NCI-H526 (cell line): Measurements from ENCODE around the gene GSTM1.
"Not testable (repeated sequence)": the region's sequence is repeated elsewhere in the genome, so short reads cannot be mapped to it uniquely, and the experiment has no call there.

Source experiments
- DNase-seq, 2 experiments: peaks; one replicate each; lab custom pipeline; 2025; lab: John Stamatoyannopoulos, UW

Gene GSTM1

GRCh38 chr1:109697861-109698260 is 10.2 kb downstream of the GSTM1 start:
- DNase-seq = not testable (repeated sequence)

DNA sequence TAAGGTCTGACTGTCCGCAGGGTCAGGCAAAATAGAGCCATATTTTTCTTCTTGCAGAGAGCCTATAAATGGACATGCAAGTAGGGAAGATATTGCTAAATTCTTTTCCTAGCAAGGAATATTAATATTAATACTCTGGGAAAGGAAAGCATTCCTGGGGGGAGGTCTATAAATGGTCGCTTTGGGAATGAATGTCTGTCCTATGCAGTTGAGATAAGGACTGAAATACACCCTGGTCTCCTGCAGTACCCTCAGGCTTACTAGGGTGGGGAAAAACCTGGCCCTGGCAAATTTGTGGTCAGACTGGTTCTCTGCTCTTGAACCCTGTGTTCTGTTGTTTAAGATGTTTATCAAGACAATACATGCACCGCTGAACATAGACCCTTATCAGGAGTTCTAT is 15.3 kb downstream of the GSTM1 start:
- DNase-seq = not testable (repeated sequence)

GRCh38 chr1:109704173-109704572 is 16.6 kb downstream of the GSTM1 start:
- DNase-seq = peak in 1 of 2 experiments; percentile 19

GRCh38 chr1:109705411-109705810 is 17.8 kb downstream of the GSTM1 start:
- no peak for DNase-seq

- DNase-seq = not testable (repeated sequence)
Measured at GRCh38 chr1:109708949-109709348, 21.3 kb downstream of the GSTM1 start.

GRCh38 chr1:109709822-109710221 is 22.2 kb downstream of the GSTM1 start:
- not testable (repeated sequence) for DNase-seq

DNA sequence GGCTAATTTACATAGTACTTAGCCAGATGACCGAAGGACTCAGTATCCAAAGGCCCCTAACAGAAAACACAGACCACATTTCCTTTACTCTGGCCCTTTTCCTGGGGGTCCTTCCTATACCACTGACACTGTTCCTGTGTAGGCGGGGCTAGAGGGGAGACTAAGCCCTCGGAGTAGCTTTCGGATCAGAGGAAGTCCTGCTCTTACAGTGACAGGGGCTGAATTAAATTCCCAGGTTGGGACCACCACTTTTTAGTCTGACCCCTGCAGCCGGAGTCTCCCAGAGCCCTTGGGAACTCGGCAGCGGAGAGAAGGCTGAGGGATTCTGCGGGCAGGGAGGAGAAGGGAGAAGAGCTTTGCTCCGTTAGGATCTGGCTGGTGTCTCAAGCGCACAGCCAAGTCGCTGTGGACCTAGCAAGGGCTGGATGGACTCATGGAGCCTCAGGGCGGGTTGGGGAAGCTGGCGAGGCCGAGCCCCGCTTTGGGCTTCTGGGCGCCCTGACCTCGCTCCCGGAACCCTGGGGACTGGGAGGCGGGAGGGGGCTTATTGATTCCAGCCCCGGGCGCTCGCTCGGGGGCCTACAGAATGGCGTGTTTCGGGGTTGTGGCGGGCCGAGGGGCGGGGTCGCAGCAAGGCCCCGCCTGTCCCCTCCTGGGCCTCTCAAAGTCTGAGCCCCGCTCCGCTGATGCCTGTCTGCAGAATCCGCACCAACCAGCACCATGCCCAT is 24.1 kb downstream of the GSTM1 start, which contains the start of gene GSTM5:
Gene GSTM5, plus strand, starts transcription at position 659 of the 728 bp plus-strand sequence. Its CDS starts 62 bp downstream, at position 721.
- not testable (repeated sequence) for DNase-seq

DNA sequence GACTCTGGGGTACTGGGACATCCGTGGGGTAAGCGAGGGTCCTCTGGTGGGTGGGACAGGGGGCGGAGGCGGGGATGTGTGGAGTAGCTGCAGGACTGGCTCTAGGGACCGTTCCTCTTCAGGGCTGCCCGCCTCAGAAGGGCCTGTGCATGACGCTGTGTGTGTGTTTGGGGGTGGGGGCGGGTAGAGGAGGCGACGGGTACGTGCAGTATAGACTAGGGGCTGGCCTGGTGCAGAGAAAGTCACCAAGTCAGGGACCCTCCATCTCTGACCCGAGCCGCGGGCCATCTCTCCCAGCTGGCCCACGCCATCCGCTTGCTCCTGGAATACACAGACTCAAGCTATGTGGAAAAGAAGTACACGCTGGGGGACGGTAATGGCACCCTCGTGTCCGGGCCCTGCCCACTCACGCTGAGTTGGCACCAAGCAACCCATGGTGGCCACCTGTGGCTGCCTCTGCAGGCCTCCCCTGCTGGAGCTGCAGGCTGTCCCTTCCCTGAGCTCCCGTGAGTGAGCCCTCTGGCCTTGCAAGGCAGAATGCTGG is 24.8 kb downstream of the GSTM1 start:
- DNase-seq = no peak

DNA sequence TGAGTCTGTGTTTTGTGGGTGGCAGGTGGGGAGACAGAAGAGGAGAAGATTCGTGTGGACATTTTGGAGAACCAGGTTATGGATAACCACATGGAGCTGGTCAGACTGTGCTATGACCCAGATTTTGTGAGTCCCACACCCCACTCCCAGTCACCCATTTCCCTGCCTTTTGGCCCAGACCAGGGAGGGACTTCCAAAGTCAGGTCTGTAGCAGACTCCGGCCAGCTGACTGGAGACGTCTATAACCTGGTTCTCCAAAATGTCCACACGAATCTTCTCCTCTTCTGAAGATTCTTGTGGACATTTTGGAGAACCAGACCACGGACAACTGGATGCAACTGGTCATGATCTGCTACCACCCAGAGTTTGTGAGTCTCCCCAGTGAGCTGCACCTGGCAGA is 26.0 kb downstream of the GSTM1 start:
- no peak for DNase-seq

- no peak for DNase-seq
Measured at GRCh38 chr1:109714661-109715372, 27.2 kb downstream of the GSTM1 start.

DNA sequence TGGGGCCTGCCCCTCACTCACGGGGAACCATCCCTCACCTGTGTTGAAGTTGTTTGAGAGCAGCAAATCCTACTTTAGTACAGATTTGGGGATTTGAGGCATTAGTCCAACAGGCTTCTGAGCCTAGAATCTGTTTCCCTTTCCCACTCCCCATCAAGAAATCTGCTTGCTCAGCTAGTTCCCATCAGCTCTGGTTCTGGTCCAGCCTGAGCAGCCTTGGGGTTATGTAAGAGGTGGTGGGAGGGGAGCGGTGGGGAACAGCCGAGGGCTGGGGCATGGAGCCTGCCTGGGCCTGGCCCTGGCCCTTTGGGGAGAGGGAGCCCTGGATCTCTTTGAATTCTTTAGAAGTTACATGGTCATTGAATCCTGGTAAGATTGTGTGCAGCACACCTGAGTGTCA is 28.5 kb downstream of the GSTM1 start:
- DNase-seq = no peak

DNA sequence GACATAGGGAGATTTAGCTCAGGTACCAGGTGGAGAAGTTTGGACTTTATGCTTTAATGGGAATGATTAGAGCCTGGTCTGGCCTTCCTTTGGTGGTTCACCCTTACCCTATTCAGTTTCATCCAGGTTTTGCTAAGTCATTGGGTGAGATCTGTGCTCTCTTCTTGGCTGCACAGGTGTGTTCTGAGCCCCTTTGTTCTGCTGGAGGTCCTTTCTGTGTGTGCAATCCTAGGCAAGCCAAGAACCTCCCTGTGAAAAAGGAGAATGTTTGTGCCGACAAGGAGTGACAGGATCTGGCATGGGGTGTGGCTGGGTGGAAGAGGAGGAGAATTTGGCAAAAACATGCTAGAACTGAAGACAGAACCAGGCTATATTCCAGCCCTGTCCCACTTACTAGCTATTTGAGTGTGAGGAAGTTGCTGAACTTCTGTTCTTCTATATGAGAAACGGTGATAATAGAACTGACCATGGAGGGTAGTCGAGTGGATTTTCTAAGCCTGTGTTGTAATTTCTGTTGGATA is 29.0 kb downstream of the GSTM1 start:
- no peak for DNase-seq

DNA sequence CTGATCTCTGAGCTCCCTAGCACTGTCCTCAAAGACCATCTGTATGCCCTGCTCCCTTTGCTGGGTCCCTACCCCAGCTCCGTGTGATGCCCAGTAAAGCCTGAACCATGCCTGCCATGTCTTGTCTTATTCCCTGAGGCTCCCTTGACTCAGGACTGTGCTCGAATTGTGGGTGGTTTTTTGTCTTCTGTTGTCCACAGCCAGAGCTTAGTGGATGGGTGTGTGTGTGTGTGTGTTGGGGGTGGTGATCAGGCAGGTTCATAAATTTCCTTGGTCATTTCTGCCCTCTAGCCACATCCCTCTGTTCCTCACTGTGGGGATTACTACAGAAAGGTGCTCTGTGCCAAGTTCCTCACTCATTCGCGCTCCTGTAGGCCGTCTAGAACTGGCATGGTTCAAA is 30.1 kb downstream of the GSTM1 start:
- no peak for DNase-seq

- peak in 1 of 2 experiments; percentile 45 for DNase-seq
Measured at GRCh38 chr1:109718495-109718894, 30.9 kb downstream of the GSTM1 start.

GRCh38 chr1:109719337-109719837 is 31.8 kb downstream of the GSTM1 start:
- DNase-seq = no peak

- no peak for DNase-seq
Measured at GRCh38 chr1:109721042-109721441, 33.4 kb downstream of the GSTM1 start.

DNA sequence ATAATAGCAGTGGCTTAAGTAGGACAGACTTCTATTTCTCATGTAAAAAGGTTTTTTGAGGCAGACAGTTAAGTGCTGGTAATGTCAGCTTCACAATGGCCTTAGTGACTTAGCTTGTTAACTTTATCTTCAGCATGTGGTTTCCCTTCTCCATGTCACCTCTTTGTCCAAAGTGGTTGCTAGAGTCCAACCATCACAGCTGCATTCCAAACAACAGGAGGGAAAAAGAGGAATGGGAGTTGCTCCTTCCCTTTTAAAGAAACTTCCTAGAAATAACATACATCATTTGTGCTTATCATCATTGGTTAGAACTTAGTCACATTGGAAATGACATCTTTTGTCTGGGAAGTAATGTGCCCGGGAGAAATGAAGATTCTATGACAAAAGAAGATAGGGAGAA is 34.4 kb downstream of the GSTM1 start:
- DNase-seq = no peak

DNA sequence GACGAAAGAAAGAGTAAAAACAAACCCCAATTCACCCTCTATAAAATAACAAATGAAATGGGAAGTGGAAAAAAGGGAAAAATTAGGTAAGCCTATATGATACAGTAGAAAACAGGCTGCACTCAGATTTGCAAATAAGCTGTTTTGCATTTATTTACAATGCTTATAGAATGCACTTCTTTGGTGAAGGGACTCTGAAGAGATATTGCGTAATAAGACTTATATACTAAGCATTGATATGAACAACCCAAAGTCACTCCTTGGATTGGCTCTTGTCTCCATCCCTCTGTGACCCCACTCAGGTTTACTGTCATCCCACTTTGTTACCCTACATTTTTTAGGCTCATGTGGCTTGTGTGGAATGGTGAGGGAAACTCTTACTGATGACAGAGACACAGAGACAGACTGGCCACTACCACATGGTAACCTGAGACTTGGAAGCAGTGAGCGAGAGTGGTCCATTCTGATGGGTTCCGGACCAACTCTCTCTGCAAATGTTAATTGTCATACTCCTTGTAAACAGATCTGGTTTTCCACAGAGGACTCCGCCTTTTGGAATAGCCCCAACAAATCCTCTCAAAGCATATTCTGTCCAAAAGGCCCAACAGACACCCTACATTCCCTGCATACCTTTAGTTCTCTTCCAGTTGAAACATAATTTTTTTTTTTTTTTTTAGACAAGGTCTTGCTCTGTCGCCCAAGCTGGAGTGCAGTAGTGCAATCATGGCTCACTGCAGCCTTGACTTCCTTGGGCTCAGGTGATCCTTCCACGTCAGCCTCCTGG is 35.5 kb downstream of the GSTM1 start:
- DNase-seq = peak; percentile 48 to 74

- no peak for DNase-seq
Measured at GRCh38 chr1:109724933-109725332, 37.3 kb downstream of the GSTM1 start.

DNA sequence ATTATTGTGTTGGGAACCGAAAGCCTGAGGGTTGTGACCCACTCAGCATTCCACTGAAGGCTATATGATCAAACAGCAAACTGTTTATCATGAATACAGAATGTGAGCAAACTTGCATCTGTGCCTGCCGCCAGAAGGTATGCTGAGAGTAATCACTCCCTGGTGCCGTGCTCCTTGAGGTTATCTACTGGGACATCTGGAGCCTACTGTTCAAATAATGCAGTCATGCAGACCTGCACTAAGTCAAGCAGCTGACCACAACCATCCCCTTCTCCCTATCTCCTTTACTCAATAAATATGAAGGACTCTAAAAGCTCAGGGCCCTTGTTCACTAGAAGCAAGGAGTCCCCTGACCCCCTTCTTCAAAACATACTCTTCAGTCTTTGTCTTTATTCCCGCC is 37.9 kb downstream of the GSTM1 start:
- no peak for DNase-seq

GRCh38 chr1:109726007-109726406 is 38.4 kb downstream of the GSTM1 start:
- no peak for DNase-seq
